HG03378 (cell line): Measurements from ENCODE around the gene FBXO38.

Source experiments
- ATAC-seq: cut with Tn5 transposase; IDR thresholded peaks from one replicate; pipeline ENCODE4 v1.9.1; 2021; ENCODE audit warnings: mild to moderate bottlenecking, moderate library complexity; ENCODE audit not compliant: unreplicated experiment

The FBXO38 gene

GRCh38 chr5:148471379-148471778 lies 87.6 kb downstream of the FBXO38 start:
- ATAC-seq = no peak

- no peak for ATAC-seq
These were observed 90.3 kb downstream of the FBXO38 start for GRCh38 chr5:148474025-148474511.

GRCh38 chr5:148476302-148476701 lies 92.5 kb downstream of the FBXO38 start:
- no peak for ATAC-seq

- no peak for ATAC-seq
These were observed 93.7 kb downstream of the FBXO38 start for GRCh38 chr5:148477429-148477828.

- ATAC-seq = no peak
These were observed 98.4 kb downstream of the FBXO38 start for GRCh38 chr5:148482196-148482595.

- ATAC-seq = peak; percentile 81
These were observed 99.1 kb downstream of the FBXO38 start for GRCh38 chr5:148482697-148483462.

GRCh38 chr5:148483750-148484149 lies 100.0 kb downstream of the FBXO38 start:
- ATAC-seq = no peak

- ATAC-seq = no peak
These were observed 100.9 kb downstream of the FBXO38 start for GRCh38 chr5:148484651-148485050.

- no peak for ATAC-seq
These were observed 102.7 kb downstream of the FBXO38 start for GRCh38 chr5:148486456-148486855.

GRCh38 chr5:148488757-148489156 lies 105.0 kb downstream of the FBXO38 start:
- ATAC-seq = no peak

- ATAC-seq = no peak
These were observed 107.4 kb downstream of the FBXO38 start for GRCh38 chr5:148491015-148491792.

- no peak for ATAC-seq
These were observed 108.0 kb downstream of the FBXO38 start for GRCh38 chr5:148491793-148492184.

GRCh38 chr5:148492351-148492750 lies 108.6 kb downstream of the FBXO38 start:
- ATAC-seq = no peak
